Naive thymus-derived CD8-positive, alpha-beta T cell (primary cell): ENCODE data around the gene ASB5. TPM values are rescaled to one million over a fixed set of nuclear protein-coding genes. Genes with fewer than 3 reads are reported as not detected.

Experiments used
- ATAC-seq, 2 donors: fragments of 150-1000 bp; cut with Tn5 transposase in 1 of 2; sonication (Bioruptor Pico), chemical (Tn5 transposase) in 1 of 2; 1 replicate in 1 of 2; 2 replicates in 1 of 2; pipeline ENCODE4 v1.10.0; 2021; ENCODE audit warnings: mild to moderate bottlenecking in 2 of 2, moderate library complexity in 2 of 2
- POLR2A ChIA-PET: fragments of 350-600 bp; sonication (Branson Sonifier 250); formaldehyde crosslinking; loops from one replicate; lab custom pipeline; 2021; ENCODE audit warnings: antibody characterized with exemption; lab: Charles Lee
- DNase-seq, 10 donors: peaks; one replicate each; pipeline versions ENCODE4 v3.0.0 to v3.0.0-alpha.2; 2020 to 2022
- H3K27ac Mint-ChIP-seq, 10 donors: one replicate each; pipeline ENCODE4 v1.8.0; 2020 to 2022; ENCODE audit warnings: mild to moderate bottlenecking in 10 of 10, mixed read lengths in 10 of 10, moderate library complexity in 4 of 10, inconsistent platforms in 1 of 10
- H3K27me3 Mint-ChIP-seq, 5 donors: one replicate each; pipeline ENCODE4 v1.8.0; 2021 to 2022; ENCODE audit warnings: mixed read lengths in 5 of 5
- H3K36me3 Mint-ChIP-seq, 3 donors: one replicate each; pipeline ENCODE4 v1.8.0; 2020 to 2022; ENCODE audit warnings: mixed read lengths in 3 of 3, mild to moderate bottlenecking in 2 of 3, inconsistent platforms in 1 of 3
- H3K4me1 Mint-ChIP-seq, 4 donors: one replicate each; pipeline ENCODE4 v1.8.0; 2021 to 2022; ENCODE audit warnings: mixed read lengths in 4 of 4
- H3K4me3 Mint-ChIP-seq, 10 donors: one replicate each; pipeline ENCODE4 v1.8.0; 2020 to 2022; ENCODE audit warnings: mild to moderate bottlenecking in 10 of 10, mixed read lengths in 10 of 10, moderate library complexity in 6 of 10, inconsistent platforms in 1 of 10
- H3K9me3 Mint-ChIP-seq, 9 donors: one replicate each; pipeline ENCODE4 v1.8.0; 2020 to 2022; ENCODE audit warnings: mixed read lengths in 9 of 9, mild to moderate bottlenecking in 3 of 9, inconsistent platforms in 1 of 9, moderate library complexity in 1 of 9
- polyA plus RNA-seq, 3 donors: library from polyadenylated mRNA; unstranded; fragments of 300-500 nt; fragmentation: Illumina TruSeq; gene quantifications; one replicate each; pipeline ENCODE4 v1.2.3, GENCODE V29; 2021
- total RNA-seq, 8 experiments: library from RNA in 2 of 8; stranded (reverse) in 2 of 8; gene quantifications; one replicate each; pipeline ENCODE4 v1.2.3 and lab custom pipeline; 2021 to 2026

The ASB5 gene, protein sequence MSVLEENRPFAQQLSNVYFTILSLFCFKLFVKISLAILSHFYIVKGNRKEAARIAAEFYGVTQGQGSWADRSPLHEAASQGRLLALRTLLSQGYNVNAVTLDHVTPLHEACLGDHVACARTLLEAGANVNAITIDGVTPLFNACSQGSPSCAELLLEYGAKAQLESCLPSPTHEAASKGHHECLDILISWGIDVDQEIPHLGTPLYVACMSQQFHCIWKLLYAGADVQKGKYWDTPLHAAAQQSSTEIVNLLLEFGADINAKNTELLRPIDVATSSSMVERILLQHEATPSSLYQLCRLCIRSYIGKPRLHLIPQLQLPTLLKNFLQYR
- total RNA-seq (not detected), polyA plus RNA-seq (not detected), total RNA-seq (lab: John Stamatoyannopoulos, UW) (0 reads per million in 6 experiments)

DNA sequence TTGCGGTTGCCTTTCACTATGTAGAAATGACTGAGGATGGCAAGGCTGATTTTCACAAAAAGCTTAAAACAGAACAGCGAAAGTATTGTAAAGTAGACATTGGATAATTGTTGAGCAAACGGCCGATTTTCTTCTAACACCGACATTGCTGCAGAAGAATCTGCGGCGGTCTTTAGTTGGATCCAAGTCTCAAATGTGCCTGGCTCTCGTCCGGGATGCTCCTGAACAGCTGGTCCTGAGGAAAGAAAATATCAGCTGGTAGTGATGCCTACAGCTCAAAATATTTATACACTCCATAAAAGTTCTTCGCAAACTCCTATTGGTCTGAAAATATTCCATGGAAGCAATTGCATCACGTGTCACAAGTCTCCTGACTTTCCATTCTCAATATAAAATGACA lies at the start of gene ASB5:
ASB5 (minus strand) TSS at position 260 of the 400 bp plus-strand sequence; CDS start at position 146, 114 bp downstream.
- Mint-ChIP-seq H3K27me3 (peaks cover 0 to 8% (median 0%) of the 10 kb centered on the region in 5 donors), H3K4me1 (no peaks in the 10 kb centered on the region), H3K9me3 (no peaks in the 10 kb centered on the region), H3K36me3 (no peaks in the 10 kb centered on the region), H3K27ac (no peak within 1 kb of the TSS), H3K4me3 (no peak within 1 kb of the TSS)
- DNase-seq (no peak), ATAC-seq (no peak)
- POLR2A ChIA-PET: no interaction called here

DNA sequence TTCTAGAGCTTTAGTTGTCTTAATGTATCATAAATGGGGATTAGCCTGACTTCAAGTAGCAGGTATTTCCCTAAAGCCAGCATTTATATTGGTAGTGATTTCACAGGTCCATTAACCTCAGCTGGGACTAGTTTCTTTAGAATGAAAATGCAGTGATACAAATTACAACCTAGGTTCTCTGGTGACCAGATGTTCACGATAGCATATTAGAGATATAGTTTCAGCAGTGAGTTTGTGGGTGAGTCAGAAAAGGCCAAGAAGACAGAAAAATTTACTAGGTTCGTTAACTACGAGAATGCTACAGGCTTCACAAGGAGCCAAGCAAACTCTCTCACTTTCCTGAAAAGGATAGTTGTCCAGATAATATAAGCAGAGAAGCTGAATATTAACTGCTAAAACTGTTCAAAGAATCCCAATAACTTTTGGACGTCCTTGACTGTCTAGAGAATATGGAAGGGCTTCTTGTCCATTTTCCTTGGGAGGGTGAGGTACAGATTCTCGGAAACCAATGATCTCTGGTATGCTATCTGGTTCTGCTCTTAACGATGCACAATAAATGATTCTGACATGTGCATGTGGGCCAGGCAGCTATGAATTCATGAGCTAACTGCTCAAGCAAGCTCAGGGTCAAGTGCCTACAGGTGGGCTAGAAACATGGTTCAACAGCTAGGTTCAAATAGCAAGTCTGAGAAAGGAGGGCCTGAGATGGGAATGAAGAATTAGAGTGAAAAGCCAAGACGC lies 44.7 kb upstream of the ASB5 start:
- no peak for DNase-seq
- peaks cover 0 to 10% (median 10%) of the 10 kb centered on the region in 4 donors for H3K4me1 Mint-ChIP-seq
- ATAC-seq: no peak
- H3K27me3 Mint-ChIP-seq: peaks cover 0 to 2% (median 0%) of the 10 kb centered on the region in 5 donors
- POLR2A ChIA-PET: no interaction called here
- no peaks in the 10 kb centered on the region for H3K36me3 Mint-ChIP-seq
- H3K9me3 Mint-ChIP-seq: no peaks in the 10 kb centered on the region
- H3K27ac Mint-ChIP-seq: no peak overlapping the region
- H3K4me3 Mint-ChIP-seq: no peak overlapping the region

GRCh38 chr4:176309772-176310171 lies 40.8 kb upstream of the ASB5 start:
- POLR2A ChIA-PET: no interaction called here

GRCh38 chr4:176309046-176309445 lies 40.0 kb upstream of the ASB5 start:
- Mint-ChIP-seq H3K9me3 (no peaks in the 10 kb centered on the region), H3K36me3 (no peaks in the 10 kb centered on the region), H3K27ac (no peak overlapping the region), H3K27me3 (peaks cover 4 to 27% (median 21%) of the 10 kb centered on the region in 5 donors), H3K4me1 (no peaks in the 10 kb centered on the region), H3K4me3 (no peak overlapping the region)
- POLR2A ChIA-PET: no interaction called here
- no peak for DNase-seq
- no peak for ATAC-seq

More at GRCh38 chr4:176309772-176310171, 40.8 kb upstream of the ASB5 start:
- H3K9me3 Mint-ChIP-seq: no peaks in the 10 kb centered on the region
- no peaks in the 10 kb centered on the region for H3K36me3 Mint-ChIP-seq
- H3K27me3 Mint-ChIP-seq: peaks cover 4 to 19% (median 14%) of the 10 kb centered on the region in 5 donors
- H3K27ac Mint-ChIP-seq: no peak overlapping the region
- DNase-seq (no peak), ATAC-seq (no peak)
- H3K4me3 Mint-ChIP-seq: no peak overlapping the region
- H3K4me1 Mint-ChIP-seq: no peaks in the 10 kb centered on the region

DNA sequence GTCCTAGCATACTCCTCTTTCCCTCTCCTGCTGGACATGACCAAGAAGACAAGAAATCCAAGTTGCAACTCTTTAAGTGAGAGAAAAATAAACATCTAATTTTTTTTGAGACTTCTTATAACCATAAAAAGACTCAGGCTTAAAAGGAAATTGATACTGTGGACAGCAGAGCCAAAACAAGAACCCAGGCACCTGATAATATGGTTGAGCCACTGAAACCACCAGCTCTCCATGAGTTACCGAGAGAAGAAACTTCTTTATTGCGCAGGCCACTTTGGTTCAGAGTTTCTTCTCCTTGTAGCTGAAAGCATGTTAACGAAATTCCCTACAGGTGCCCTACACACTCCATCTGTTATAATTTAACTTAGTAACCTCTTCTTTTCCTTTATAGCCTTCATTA lies 39.4 kb upstream of the ASB5 start:
- no peak overlapping the region for H3K27ac Mint-ChIP-seq
- H3K4me1 Mint-ChIP-seq: no peaks in the 10 kb centered on the region
- no peaks in the 10 kb centered on the region for H3K36me3 Mint-ChIP-seq
- POLR2A ChIA-PET: interaction anchor here (1.4 kb wide), 1 partner anchor 11 kb away, joined by 4 read pairs; no protein-coding TSS in a partner anchor
- ATAC-seq (no peak), DNase-seq (no peak)
- peaks cover 7 to 33% (median 24%) of the 10 kb centered on the region in 5 donors for H3K27me3 Mint-ChIP-seq
- H3K9me3 Mint-ChIP-seq: peaks cover 0 to 1% (median 0%) of the 10 kb centered on the region in 9 donors
- H3K4me3 Mint-ChIP-seq: no peak overlapping the region

GRCh38 chr4:176307666-176307930 lies 38.6 kb upstream of the ASB5 start:
- POLR2A ChIA-PET: interaction anchor here (0.5 to 1.4 kb wide), 2 partner anchors 11 to 255 kb away, joined by 4 to 6 read pairs; no protein-coding TSS in a partner anchor
- H3K4me1 Mint-ChIP-seq: no peaks in the 10 kb centered on the region
- H3K4me3 Mint-ChIP-seq: no peak overlapping the region
- peaks cover 12 to 41% (median 27%) of the 10 kb centered on the region in 5 donors for H3K27me3 Mint-ChIP-seq
- ATAC-seq: no peak
- H3K27ac Mint-ChIP-seq: no peak overlapping the region
- H3K9me3 Mint-ChIP-seq: peaks cover 0 to 1% (median 0%) of the 10 kb centered on the region in 9 donors
- no peak for DNase-seq
- H3K36me3 Mint-ChIP-seq: no peaks in the 10 kb centered on the region

- DNase-seq (no peak), ATAC-seq (no peak)
- H3K27ac Mint-ChIP-seq: no peak overlapping the region
- no peaks in the 10 kb centered on the region for H3K4me1 Mint-ChIP-seq
- H3K36me3 Mint-ChIP-seq: no peaks in the 10 kb centered on the region
- H3K9me3 Mint-ChIP-seq: peaks cover 0 to 1% (median 0%) of the 10 kb centered on the region in 9 donors
- H3K4me3 Mint-ChIP-seq: no peak overlapping the region
- H3K27me3 Mint-ChIP-seq: peaks cover 12 to 42% (median 28%) of the 10 kb centered on the region in 5 donors
- POLR2A ChIA-PET: interaction anchor here (1.4 kb wide), 1 partner anchor 12 kb away, joined by 4 read pairs; no protein-coding TSS in a partner anchor
Measured at GRCh38 chr4:176306837-176307665, 38.0 kb upstream of the ASB5 start.

DNA sequence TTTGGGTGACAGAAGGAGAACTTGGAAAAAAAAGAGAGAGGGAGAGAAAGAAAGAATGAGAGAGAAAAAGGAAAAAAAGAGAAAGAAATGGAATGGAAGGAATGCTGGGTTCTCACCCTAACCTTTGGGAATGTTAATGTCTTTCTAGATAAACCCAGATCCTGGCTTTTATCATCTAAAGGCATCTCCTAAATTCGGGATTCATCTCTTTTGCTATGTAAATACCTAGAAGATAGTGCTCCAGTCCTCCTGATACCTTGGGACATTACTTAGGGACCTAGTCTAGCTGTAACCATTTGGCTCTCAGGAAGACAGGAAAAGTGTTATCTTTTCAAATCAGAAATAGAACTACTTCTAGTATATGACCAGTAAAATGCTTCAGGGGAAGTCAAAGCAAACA lies 34.9 kb upstream of the ASB5 start:
- DNase-seq: no peak
- Mint-ChIP-seq H3K27me3 (peaks cover 12 to 42% (median 31%) of the 10 kb centered on the region in 5 donors), H3K36me3 (peaks cover 0 to 2% (median 0%) of the 10 kb centered on the region in 3 donors), H3K4me1 (no peaks in the 10 kb centered on the region), H3K9me3 (peaks cover 0 to 1% (median 0%) of the 10 kb centered on the region in 9 donors), H3K27ac (no peak overlapping the region), H3K4me3 (no peak overlapping the region)
- ATAC-seq: no peak
- POLR2A ChIA-PET: no interaction called here

GRCh38 chr4:176302283-176303275 lies 33.6 kb upstream of the ASB5 start:
- Mint-ChIP-seq H3K4me1 (no peaks in the 10 kb centered on the region), H3K4me3 (no peak overlapping the region), H3K36me3 (peaks cover 0 to 2% (median 0%) of the 10 kb centered on the region in 3 donors), H3K27ac (no peak overlapping the region), H3K27me3 (peaks cover 10 to 42% (median 28%) of the 10 kb centered on the region in 5 donors), H3K9me3 (peaks cover 0 to 1% (median 0%) of the 10 kb centered on the region in 9 donors)
- DNase-seq (no peak), ATAC-seq (no peak)
- POLR2A ChIA-PET: no interaction called here

GRCh38 chr4:176300565-176300964 lies 31.5 kb upstream of the ASB5 start:
- Mint-ChIP-seq H3K36me3 (peaks cover 0 to 2% (median 0%) of the 10 kb centered on the region in 3 donors), H3K27me3 (peaks cover 8 to 29% (median 18%) of the 10 kb centered on the region in 5 donors), H3K27ac (no peak overlapping the region), H3K4me3 (no peak overlapping the region), H3K4me1 (no peaks in the 10 kb centered on the region), H3K9me3 (peaks cover 0 to 1% (median 0%) of the 10 kb centered on the region in 9 donors)
- DNase-seq (no peak), ATAC-seq (no peak)
- POLR2A ChIA-PET: no interaction called here

- Mint-ChIP-seq H3K27me3 (peaks cover 8 to 26% (median 15%) of the 10 kb centered on the region in 5 donors), H3K36me3 (peaks cover 0 to 2% (median 0%) of the 10 kb centered on the region in 3 donors), H3K4me3 (no peak overlapping the region), H3K9me3 (peaks cover 0 to 1% (median 0%) of the 10 kb centered on the region in 9 donors), H3K27ac (no peak overlapping the region), H3K4me1 (no peaks in the 10 kb centered on the region)
- DNase-seq: no peak
- POLR2A ChIA-PET: no interaction called here
- ATAC-seq: no peak
Measured at GRCh38 chr4:176300036-176300435, 31.0 kb upstream of the ASB5 start.
